Measurements from ENCODE around the gene RFFL.

Gene RFFL

GRCh38 chr17:35073183-35073790 lies 9.8 kb upstream of the RFFL start:
- no peak for TF ChIP-seq CTCF (IDR thresholded peaks at IDR 0.05; ENCODE audit: low read depth, low read length)
- no peak overlapping the region for H3K4me3 ChIP-seq (ENCODE audit: low read depth, low read length)
- no peak for DNase-seq (ENCODE audit: low read depth, low spot score)
- in situ Hi-C loops (cut with HindIII; ENCODE audit: low sequenced_read_pairs): no loop called here

GRCh38 chr17:35069311-35069710 lies 5.8 kb upstream of the RFFL start:
- in situ Hi-C loops (cut with HindIII; ENCODE audit: low sequenced_read_pairs): no loop called here
- DNase-seq (ENCODE audit: low read depth, low spot score): no peak
- no peak for TF ChIP-seq CTCF (IDR thresholded peaks at IDR 0.05; ENCODE audit: low read depth, low read length)
- H3K4me3 ChIP-seq (ENCODE audit: low read depth, low read length): no peak overlapping the region

GRCh38 chr17:35068249-35068648 lies 4.7 kb upstream of the RFFL start:
- H3K4me3 ChIP-seq (ENCODE audit: low read depth, low read length): no peak overlapping the region
- DNase-seq (ENCODE audit: low read depth, low spot score): no peak
- no peak for TF ChIP-seq CTCF (IDR thresholded peaks at IDR 0.05; ENCODE audit: low read depth, low read length)
- in situ Hi-C loops (cut with HindIII; ENCODE audit: low sequenced_read_pairs): no loop called here

- no peak for DNase-seq (ENCODE audit: low read depth, low spot score)
- no peak overlapping the region for H3K4me3 ChIP-seq (ENCODE audit: low read depth, low read length)
- in situ Hi-C loops (cut with HindIII; ENCODE audit: low sequenced_read_pairs): no loop called here
- no peak for TF ChIP-seq CTCF (IDR thresholded peaks at IDR 0.05; ENCODE audit: low read depth, low read length)
Observed at GRCh38 chr17:35065880-35066279, 2.4 kb upstream of the RFFL start.

- no peak for DNase-seq (ENCODE audit: low read depth, low spot score)
- H3K4me3 ChIP-seq (ENCODE audit: low read depth, low read length): no peak overlapping the region
- TF ChIP-seq CTCF (IDR thresholded peaks at IDR 0.05; ENCODE audit: low read depth, low read length): no peak
- in situ Hi-C loops (cut with HindIII; ENCODE audit: low sequenced_read_pairs): no loop called here
Observed at GRCh38 chr17:35064516-35065215, 1.2 kb upstream of the RFFL start.

- no peak for DNase-seq (ENCODE audit: low read depth, low spot score)
- no peak overlapping the region for H3K4me3 ChIP-seq (ENCODE audit: low read depth, low read length)
- no peak for TF ChIP-seq CTCF (IDR thresholded peaks at IDR 0.05; ENCODE audit: low read depth, low read length)
- in situ Hi-C loops (cut with HindIII; ENCODE audit: low sequenced_read_pairs): no loop called here
Observed at GRCh38 chr17:35062308-35062707, 1.2 kb downstream of the RFFL start.

All from astrocyte of the spinal cord (primary cell).